Ramos (cell line): ENCODE data around the gene CHRNA9.
"Not testable (repeated sequence)": the region's sequence is repeated elsewhere in the genome, so short reads cannot be mapped to it uniquely, and the experiment has no call there.

Source experiments
- in situ Hi-C: fragments of 300-500 bp; cut with MboI; formaldehyde crosslinking; loops from one replicate; pipeline ENCODE4 v1.14.3; 2022; ENCODE audit warnings: low sequenced_read_pairs; ENCODE audit not compliant: unreplicated experiment

Gene CHRNA9

DNA sequence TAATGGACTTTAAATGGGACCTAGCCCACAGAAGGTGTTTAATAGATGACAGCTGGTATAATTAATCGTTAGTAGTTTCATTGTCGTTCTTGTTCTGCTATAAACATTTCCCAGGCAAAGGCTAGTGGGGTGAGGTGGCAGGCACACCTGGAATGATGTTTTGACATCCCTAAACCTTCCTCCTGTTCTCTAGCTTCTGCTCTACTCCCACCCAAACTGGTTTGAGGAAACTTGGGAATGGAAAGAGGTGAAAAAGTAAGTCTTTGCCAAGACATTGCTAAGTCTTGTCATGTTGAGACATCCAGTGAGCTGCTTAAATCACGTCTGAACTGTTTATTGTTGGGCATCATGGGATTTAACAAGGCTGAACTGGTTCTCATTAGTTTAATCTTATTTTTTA, 37.5 kb downstream of the CHRNA9 start:
- in situ Hi-C loops = no loop called here

DNA sequence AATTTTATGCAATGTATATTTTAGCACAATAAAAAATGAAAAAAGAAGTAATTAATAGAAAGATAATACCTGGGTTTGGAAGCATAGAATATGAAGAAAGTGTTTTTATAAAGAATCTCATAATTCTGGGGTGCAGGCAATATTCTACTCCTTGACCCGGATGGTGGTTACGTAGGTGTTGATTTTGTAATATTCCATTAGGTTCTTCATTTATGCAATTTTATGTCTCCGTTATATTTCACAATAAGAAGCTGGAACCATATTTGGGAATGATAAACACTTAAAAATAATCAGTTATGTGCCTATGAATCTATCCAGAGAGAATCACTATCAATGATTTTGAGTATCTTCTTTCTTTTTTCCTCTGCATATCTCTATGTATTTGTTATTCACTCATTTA, 38.5 kb downstream of the CHRNA9 start:
- in situ Hi-C loops = no loop called here

DNA sequence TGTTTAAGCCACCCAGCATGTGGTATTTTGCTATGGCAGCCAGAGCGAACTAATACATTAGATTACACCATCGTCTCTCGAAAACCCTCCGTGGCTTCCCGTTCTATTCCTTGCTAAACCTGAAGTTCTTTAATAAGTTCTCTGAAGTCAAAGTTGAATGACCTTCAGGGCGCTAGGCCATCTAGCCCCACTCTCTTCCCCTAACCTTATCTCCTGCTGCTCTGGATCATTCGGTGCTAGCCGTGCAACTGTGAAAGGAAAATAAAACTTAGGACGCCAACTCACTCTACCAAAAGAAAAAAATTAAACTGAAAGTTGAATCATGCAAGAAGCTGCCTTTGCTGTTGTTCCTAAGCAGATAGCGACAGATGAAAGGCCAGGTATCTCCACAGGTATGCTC, 40.0 kb downstream of the CHRNA9 start:
- in situ Hi-C loops = no loop called here

DNA sequence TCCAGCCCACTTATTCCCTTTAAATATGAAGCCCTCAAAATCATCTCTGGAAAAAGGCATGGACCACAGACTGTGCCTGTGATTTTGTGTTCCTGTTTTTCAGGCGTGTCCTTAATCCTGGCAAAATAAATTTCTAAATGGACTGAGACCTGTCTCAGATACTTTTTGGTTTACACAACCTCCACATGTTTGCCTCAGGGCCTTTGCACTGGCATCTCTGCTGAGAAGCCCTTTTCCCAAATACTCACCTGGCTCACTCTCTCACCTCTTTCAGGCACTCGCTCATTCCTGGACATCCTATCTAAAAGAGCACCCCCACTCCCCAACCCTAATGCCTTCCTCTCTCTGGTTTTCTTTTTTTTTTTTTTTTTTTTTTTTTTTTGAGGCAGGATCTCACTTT, 40.5 kb downstream of the CHRNA9 start:
- in situ Hi-C loops = no loop called here

DNA sequence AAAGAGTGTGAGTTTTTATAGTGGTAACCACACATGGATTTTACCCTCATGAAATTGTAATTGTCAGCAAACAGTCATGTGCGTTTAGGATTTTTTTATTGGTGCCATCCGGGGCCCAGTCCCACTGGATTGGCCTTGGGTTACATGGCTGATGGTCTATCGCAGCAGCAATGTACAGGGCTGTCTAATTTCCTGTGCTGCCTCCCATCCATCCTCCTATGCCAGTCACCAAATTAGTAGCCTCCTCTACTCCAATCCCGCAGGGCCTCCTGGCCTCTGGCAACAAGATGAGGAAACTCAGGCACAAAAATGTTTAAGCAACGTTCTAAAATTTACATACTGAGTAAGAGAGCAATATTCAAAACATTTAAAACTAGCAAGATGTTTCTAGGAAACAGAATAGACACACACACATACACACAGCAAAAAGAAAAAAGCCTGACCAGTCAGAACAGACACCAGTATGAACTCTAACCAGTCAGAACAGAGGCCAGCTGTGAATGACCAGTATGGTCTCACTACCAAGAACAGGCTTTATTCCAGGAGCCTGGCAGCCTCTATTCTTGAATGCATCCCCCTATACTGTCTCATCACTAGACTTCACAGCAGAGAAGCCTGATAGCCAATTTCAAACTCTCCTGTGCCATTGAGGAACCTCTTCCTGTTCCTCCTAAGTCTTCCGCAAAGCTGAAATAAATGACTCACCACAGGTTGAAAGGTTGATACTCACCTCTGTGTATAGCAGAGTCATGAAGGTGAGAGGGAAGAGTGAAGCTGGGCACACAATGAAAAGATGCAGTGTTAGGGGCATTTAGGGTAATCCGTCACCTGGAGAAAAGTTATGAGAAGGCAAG, 42.6 kb downstream of the CHRNA9 start:
- in situ Hi-C loops = no loop called here

DNA sequence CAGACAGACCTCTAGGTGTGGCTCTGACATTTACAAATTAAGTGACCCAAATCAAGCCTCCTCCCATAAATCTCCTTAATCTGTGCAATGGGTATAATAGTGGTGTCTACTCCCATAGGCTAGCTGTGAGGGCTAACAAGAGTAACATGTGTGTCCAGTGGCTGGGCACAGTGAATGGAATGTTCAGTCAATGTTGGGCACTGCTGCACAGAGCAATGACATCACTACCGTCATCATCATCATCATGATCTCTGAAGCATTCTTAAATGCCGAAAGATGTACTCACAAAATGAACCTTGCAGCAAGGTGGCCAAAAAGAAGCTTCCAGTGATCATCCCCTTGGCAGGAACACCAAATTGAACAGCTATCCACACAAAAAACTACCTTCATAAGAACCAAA, 43.5 kb downstream of the CHRNA9 start:
- in situ Hi-C loops = no loop called here

DNA sequence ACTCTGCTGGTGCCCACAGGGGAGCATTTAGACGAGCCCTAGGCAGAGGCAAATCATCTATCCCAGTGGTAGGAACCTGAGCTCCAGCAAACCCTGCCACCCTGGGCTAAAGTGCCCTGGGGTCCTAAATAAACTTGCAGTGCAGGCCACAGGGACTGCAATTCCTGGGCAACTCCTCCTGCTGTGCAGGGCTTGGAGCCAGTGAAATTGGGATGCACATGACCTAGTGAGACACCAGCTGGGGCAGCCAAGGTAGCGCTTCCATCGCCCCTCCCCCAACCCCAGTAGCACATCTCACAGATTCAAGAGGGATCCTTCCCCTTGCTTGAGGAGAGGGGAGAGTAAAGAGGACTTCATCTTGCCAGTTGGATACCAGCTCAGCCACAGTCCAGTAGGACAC, 44.1 kb downstream of the CHRNA9 start:
- in situ Hi-C loops = no loop called here

DNA sequence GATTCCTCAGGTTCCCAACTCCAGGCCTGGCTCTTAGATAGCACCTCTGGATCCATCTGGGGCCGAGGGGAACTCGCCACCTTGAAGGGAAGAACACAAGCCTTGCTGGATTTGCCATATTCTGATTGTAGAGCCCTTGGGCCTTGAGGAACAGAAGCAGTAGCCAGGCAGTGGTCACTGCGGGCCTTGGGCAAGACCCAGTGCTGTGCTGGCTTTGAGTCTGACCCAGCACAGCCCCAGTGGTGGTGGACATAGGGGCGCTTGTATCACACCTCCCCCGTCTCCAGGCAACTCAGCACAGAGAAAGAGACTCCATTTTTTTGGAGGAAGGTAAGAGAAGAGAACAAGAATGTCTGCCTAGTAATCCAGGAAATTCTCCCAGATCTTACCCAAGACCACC, 45.5 kb downstream of the CHRNA9 start:
- in situ Hi-C loops = no loop called here

DNA sequence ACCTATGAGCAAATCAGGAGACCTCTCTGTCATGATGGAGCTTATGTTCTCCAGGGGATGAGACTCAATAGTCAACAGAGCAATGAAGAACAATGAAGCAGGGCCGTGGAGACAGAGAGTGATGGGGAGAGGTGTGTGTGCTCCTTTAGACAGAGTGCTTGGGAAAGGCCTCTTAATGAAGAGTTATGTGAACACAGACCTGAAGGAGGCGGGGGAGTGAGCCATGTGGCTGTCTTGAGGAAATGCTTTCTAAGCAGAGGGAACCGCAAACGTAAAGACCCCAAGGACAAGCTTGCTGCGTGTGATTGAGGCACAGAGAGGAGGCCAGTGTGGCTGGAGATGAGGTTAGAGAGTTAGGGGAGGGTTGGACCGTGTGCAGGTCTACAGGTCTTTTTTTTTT, 53.1 kb downstream of the CHRNA9 start:
- in situ Hi-C loops = no loop called here

DNA sequence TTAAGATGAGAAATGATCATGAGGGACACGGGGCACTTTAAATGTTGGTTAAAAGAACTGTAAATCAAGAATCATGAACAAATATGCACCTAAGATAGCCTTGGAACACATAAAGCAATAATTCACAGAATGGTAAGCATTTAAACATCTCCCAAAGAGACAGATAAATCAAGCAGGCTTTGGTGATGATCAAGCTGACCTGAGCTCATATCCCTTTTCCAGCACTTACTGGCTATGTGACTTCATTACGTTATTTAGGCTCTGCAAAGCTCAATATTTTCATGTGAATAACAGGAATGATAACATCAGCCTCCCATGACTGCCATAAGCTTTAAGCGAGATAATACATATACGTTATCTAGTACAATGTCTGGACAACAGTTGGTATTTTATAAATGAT, 54.9 kb downstream of the CHRNA9 start:
- in situ Hi-C loops = no loop called here

DNA sequence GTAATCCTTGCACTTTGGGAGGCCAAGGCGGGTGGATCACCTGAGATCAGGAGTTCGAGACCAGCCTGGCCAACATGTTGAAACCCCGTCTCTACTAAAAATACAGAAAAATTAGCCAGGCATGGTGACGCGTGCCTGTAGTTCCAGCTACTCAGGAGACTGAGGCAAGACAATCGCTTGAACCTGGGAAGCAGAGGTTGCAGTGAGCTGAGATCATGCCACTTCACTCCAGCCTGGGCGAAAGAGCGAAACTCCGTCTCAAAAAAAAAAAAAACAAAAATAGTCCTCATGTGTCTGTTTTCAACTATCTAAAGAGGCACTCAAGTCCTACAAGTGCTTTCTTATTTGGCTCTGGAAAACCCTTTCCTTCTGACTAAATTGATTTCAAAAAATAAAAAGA, 57.1 kb downstream of the CHRNA9 start:
- in situ Hi-C loops = not testable (repeated sequence)

DNA sequence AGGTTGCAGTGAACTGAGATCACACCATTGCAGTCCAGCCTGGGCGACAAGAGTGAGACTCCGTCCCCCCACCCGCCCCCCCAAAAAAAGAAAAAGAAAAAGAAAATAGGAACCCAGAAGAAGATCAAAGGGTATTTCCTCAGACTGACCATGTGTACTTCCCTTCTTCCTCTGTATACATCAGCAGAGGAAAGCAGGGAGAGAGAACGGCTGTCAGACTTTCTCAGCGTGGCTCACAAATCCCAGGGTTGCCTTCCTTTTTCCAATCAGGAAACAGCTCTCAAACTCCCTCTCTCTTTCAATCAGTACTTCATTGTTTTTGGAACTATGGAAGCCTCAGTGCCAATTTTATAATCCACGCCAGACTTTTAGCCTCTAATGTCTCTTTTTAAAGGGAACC, 59.1 kb downstream of the CHRNA9 start:
- in situ Hi-C loops = no loop called here

DNA sequence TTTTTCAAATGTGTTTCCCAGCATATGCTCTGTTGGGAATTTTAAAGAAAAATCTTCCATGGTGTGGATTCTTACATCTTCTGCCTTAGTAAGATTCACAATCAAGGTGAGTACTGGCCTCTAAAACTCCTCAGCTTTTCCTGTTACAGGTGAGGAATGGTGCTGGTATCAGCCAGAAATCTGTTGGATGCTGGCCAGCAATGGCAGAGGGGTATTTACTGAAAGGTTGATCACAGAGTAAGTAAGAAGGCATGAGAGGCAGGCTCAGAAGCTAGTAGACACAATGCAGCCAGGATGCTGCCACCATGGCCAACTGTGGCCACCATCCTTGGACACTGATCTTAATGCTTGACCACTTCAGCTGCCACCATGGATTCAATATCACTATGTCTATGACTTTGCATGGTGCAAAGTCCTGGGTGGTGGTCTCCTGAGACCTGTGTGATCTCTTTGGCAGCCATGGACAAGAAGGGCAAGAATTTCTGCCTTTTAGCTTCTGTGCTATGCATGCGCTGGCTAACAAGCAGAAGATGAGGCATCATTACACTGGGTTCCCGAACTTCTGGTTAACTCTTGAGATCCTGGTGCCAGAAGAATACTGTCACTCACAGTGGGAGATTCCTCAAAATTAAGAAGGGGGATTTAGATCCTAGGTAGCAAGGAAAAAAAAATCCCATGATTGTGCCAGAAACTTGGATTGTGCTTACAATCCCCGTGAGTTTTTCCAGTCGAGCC, 60.2 kb downstream of the CHRNA9 start:
- in situ Hi-C loops = no loop called here

DNA sequence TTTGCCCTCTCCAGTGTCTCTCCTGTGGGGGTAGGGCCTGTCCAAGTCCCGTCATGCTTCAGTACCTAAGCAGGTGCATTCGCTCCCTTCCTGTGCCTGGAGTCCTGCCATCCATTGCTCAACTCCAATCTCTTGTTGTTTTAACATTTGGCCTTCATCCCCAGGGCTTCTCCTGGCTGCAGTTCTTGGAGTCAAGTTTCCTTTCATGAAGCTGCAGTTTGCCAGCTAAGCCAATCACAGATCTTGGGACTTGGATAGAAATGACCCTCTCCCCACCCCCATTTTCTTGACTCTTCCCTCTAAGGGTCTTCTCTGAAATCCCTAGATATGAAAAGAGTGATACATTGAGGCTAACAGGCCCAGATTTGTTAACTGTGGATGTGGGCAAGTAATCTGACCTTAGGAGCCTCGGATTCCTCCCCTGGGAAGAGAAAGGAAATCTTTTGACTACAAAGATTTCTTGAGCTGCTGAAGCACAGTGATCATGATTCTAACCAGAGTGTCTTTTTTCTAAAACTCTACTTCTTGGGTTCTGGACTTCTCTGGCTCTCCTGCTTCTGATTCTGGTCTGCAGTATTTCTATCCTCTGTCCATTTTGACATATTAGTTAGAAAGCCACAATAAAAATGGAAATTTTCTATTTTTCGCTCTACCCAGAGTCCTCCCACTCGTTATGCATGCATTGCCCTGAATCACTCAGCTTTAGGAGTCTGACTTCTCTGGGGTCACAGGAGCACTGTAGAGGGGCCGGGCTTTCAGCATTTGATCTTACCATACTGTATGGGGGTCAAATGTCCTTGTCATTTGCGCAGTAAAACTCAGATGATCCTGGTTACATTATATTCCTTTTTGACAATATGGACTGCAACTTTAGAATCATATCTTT, 61.0 kb downstream of the CHRNA9 start:
- in situ Hi-C loops = no loop called here

DNA sequence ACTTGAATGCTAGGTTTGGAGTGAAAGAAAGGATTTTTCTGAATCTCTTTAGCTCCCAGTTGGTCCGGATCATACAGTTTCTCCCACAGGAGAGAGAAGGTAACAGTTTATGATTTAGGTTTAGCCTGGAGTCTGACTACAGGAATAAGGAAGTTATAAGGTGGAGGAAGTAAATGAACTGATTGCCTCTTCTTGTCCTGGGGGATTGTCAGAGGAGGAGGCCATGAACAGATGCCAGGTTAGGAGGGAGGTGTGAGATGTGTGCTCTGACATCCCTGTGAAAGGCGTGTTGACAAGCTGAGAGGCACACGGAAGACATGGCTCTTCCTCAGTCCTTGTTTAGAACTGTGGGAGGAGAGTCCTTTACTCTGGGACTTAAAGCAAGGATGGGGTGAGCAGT, 64.4 kb downstream of the CHRNA9 start:
- in situ Hi-C loops = no loop called here

DNA sequence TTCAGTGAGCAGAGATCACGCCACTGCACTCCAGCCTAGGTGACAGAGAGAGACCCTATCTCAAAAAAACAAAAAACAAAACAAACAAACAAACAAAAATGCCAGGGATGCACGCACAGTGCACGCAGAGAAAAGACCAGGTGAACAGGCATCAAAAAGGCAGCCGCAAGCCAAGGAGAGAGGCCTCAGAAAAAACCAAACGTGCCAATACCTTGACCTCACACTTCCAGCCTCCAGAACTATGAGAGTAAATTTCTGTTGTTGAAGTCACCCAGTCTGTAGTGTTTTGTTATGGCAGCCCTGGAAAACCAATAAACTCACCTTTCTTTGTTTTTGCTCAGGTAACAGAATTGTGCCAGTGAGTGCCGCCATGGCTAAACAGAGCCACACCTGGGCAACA, 66.0 kb downstream of the CHRNA9 start:
- in situ Hi-C loops = no loop called here

DNA sequence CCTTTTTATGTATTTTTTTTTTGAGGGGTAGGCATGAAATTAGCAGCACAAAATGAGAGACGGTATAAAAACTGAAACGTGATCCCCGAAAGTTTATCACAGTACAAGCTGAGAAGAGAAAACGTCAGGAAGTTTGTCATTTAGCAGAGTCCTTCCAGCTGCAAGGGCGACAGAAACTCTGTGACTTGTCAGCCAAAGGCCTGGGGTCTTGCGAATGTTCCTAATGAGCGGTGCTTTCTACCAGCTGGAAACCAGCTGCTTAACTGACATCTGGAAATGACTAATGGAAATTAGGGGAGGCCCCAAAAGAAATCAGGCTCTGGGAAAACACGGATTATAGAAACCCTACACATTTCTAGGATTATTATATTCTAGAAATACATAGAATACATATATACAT, 66.5 kb downstream of the CHRNA9 start:
- in situ Hi-C loops = no loop called here

DNA sequence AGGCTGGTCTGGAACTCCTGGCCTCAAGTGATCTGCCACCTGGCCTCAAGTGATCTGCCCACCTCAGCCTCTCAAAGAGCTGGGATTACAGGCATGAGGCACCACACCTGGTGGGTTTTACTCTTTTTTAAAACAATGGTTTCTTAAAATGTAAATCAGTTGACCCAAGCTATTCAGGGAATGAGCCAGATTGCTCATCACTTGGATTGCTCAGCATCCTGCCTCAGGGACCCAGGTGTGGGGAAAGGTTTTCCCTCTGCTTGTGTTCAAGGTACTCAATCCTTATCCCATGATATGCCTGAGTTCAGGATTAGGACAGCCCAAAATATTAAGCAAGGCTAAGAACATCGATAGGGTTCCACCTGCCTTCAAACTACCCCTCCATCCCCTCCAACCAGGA, 67.4 kb downstream of the CHRNA9 start:
- in situ Hi-C loops = no loop called here

DNA sequence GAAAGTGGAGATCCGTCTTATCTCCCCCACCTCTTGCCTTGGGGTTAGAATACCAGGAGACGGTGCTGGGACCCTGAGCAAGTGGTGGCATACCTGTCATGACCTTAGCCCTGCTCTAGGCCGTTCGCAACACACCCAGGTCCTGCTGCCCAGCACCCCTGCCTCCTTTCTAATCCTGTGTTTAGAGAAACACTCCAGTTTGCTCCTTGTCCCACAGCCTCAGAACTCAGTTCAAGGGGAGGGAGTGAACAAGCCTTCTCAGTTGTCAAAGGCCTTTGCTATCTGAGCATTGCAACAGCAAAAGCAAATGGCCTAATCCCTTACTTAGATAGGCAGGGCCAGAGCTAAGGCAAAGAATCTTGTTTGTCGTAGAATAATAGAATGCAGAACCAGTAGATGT, 67.9 kb downstream of the CHRNA9 start:
- in situ Hi-C loops = no loop called here
